ENCODE measurements around the gene CDT1.

The CDT1 gene

DNA sequence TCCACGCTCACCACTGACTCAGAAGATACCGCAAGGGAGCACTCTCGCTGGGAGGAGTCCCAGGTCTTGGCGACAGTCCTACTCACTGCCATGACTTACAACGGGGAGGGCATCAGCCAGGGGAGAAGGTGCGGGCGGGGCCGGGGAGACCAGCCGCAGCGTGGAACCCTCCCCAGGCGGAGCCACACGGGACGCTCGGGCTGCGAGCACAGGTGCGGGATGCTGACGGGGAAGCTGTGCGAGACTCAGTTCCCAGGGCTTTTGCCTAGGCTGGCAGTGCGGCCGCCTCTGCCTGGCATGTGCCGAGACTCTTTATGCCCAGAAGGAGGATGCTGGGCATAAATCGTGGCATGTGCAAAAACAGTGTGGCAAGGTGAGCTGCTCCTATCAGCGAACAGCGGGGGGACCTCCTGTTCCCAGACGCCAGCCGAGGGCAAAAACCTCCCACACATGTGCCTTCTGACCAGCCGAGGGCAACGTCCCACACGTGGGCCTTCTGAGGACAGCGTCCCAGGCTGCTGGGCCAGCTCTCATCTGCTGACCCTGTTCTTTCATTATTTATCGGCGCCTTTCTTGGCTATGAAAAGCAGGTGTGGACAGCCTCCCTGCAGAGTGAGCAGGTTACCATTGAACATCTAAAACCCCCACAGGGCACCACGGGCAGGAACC is 47.1 kb downstream of the CDT1 start:
- Mint-ChIP-seq H3K4me1 (peaks cover 16% of the 10 kb centered on the region), H3K4me3 (no peak overlapping the region), H3K27me3 (no peaks in the 10 kb centered on the region), H3K9me3 (no peaks in the 10 kb centered on the region), H3K36me3 (ENCODE audit: insufficient read depth) (peaks cover 8% of the 10 kb centered on the region), H3K27ac (ENCODE audit: low read depth) (no peak overlapping the region)
- no peak for DNase-seq (ENCODE audit: low spot score in 2 of 2)
- no peak for ATAC-seq (replicated peaks; ENCODE audit: extremely low read depth, poor library complexity, severe bottlenecking)

DNA sequence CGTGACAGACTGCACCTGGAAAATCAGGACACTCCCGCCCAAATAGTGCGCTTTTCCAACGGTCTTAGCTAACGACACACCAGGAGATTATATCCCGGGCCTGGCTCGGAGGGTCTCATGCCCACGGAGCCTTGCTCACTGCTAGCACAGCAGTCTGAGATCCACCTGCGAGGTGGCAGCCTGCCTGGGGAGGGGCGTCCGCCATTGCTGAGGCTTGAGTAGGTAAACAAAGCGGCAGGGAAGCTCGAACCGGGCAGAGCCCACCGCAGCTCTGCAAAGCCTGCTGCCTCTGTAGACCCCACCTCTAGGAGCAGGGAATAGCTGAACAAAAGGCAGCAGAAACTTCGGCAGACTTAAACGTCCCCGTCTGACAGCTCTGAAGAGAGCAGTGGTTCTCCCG is 48.0 kb downstream of the CDT1 start:
- peaks cover 9% of the 10 kb centered on the region for H3K36me3 Mint-ChIP-seq (ENCODE audit: insufficient read depth)
- H3K9me3 Mint-ChIP-seq, result no peaks in the 10 kb centered on the region
- peaks cover 16% of the 10 kb centered on the region for H3K4me1 Mint-ChIP-seq

DNA sequence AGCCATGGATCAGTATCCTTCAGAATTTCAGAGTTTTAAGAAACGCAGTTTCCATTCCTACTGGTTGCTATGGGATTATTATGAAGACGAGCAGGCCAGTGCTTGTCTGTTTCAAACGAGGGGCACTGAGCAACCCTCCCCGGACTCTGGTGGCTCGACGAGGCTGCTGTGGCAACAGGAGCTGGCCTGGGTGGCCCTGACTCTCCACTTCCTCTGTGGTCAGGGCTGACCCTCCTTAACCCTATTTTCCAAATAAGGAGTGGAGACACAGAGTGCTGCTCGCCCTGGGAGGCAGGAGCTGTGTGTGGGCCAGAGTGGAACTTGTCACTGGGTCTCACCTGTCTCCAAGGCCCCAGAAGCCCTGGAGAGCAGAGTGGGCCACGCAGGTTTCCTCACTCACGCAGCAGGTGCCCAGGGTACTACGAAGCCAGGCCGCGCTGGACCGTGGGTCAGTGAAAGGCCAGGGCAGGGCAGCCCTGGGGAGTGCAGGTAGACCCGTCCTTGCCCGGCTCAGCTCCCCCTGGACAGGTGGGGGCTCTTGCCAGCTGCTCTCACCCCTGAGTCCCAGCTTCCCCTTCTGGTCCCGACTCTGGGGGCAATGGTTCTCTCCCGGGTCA is 49.8 kb downstream of the CDT1 start:
- Mint-ChIP-seq H3K4me1 (peaks cover 27% of the 10 kb centered on the region), H3K27me3 (no peaks in the 10 kb centered on the region), H3K4me3 (no peak overlapping the region), H3K36me3 (ENCODE audit: insufficient read depth) (peaks cover 19% of the 10 kb centered on the region), H3K9me3 (no peaks in the 10 kb centered on the region), H3K27ac (ENCODE audit: low read depth) (no peak overlapping the region)
- DNase-seq (ENCODE audit: low spot score in 2 of 2) (no peak), ATAC-seq (replicated peaks; ENCODE audit: extremely low read depth, poor library complexity, severe bottlenecking) (no peak)

More for the DNA sequence above, 48.0 kb downstream of the CDT1 start:
- DNase-seq (ENCODE audit: low spot score in 2 of 2) (no peak), ATAC-seq (replicated peaks; ENCODE audit: extremely low read depth, poor library complexity, severe bottlenecking) (no peak)
- H3K27ac Mint-ChIP-seq (ENCODE audit: low read depth), result no peak overlapping the region
- no peak overlapping the region for H3K4me3 Mint-ChIP-seq
- no peaks in the 10 kb centered on the region for H3K27me3 Mint-ChIP-seq

DNA sequence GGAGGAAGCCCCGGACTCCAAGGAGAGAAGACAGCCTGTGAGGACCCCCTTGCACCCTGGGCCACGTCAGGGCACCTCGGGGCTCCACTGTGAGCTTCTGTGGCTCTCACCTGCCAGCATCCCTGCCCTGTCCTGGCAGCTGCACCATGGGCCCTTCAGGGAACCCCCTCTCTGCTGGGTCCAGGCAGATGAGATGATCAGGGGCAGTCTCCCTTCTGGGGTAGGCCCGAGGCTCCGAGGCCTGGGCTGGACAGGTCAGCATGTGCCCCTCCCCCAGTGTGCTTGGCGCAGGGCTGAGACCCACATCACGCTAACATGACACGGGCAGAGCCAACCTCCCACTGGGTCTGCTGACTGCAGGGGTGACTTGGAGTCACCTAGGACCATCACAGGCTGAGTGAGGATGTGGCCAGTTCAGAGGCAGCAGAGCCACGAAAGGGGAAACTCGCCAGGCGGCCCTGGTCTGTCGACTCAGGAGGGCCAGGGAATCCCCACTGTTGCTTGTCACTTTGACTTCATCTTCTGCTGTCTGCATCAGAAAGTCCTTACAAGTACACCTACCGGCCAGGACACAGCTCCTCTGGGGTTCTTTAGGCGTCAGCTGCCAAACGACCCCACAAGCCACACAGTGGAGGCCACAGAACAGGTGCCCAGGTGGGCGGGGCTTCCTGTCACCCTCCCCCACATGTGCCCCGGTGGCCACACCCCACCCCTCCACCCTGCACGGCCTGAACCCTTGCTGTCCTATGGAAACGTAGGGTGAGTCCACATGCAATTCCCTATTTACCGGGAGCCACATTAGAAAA is 50.9 kb downstream of the CDT1 start:
- peaks cover 30% of the 10 kb centered on the region for H3K4me1 Mint-ChIP-seq
- no peak overlapping the region for H3K27ac Mint-ChIP-seq (ENCODE audit: low read depth)
- peak overlapping the region; percentile 99 for H3K4me3 Mint-ChIP-seq
- ATAC-seq (replicated peaks; ENCODE audit: extremely low read depth, poor library complexity, severe bottlenecking), result peak; percentile 13
- no peaks in the 10 kb centered on the region for H3K9me3 Mint-ChIP-seq
- H3K36me3 Mint-ChIP-seq (ENCODE audit: insufficient read depth), result peaks cover 19% of the 10 kb centered on the region
- no peaks in the 10 kb centered on the region for H3K27me3 Mint-ChIP-seq
- peak in 1 of 2 donors; percentile 18 for DNase-seq (ENCODE audit: low spot score in 2 of 2)

DNA sequence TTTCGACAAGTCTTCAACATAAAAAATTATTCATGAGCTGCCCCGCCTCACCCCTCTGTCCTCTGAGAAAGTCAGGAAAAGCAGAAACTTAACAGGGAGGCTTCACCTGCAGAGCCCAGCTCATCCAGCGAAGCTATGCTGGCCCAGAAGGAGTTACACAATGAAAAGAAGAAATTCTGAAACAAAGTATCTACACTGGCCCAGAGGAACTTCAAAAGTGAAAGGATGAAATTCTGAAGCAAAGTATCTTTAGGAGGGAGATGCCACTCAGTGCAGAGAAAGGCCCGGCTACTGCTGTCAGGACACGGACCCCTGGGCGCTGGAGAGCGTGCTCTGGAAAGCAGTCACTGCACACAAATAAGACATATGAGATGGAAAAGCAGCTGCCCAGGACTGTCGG is 51.6 kb downstream of the CDT1 start:
- Mint-ChIP-seq H3K9me3 (no peaks in the 10 kb centered on the region), H3K36me3 (ENCODE audit: insufficient read depth) (peaks cover 19% of the 10 kb centered on the region), H3K27me3 (no peaks in the 10 kb centered on the region), H3K27ac (ENCODE audit: low read depth) (peak overlapping the region; percentile 66), H3K4me3 (peak overlapping the region; percentile 99), H3K4me1 (peaks cover 30% of the 10 kb centered on the region)
- ATAC-seq (replicated peaks; ENCODE audit: extremely low read depth, poor library complexity, severe bottlenecking) (no peak), DNase-seq (ENCODE audit: low spot score in 2 of 2) (no peak)

DNA sequence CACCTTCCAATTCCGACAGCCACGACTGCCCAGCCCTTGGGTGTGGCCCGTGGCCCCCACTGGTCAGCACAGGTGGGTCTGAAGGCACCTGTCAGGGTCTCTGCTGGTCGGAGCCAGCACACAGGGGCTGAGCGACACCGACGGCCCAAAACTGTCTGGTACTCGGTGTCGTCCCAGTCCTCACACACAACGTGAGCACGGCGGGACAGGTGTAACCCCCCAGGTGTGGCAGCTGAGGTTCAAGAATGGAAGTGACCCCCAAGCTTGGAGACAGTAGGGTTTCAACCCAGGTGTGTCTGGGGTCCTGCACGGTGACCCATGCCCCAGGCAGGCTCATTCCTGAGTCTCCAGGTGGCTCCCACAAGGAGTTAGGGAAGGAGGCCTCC is 52.1 kb downstream of the CDT1 start:
- ATAC-seq (replicated peaks; ENCODE audit: extremely low read depth, poor library complexity, severe bottlenecking), result no peak
- Mint-ChIP-seq H3K9me3 (no peaks in the 10 kb centered on the region), H3K27me3 (no peaks in the 10 kb centered on the region), H3K27ac (ENCODE audit: low read depth) (peak overlapping the region; percentile 66), H3K4me1 (peaks cover 30% of the 10 kb centered on the region), H3K4me3 (peak overlapping the region; percentile 99), H3K36me3 (ENCODE audit: insufficient read depth) (peaks cover 21% of the 10 kb centered on the region)
- no peak for DNase-seq (ENCODE audit: low spot score in 2 of 2)

DNA sequence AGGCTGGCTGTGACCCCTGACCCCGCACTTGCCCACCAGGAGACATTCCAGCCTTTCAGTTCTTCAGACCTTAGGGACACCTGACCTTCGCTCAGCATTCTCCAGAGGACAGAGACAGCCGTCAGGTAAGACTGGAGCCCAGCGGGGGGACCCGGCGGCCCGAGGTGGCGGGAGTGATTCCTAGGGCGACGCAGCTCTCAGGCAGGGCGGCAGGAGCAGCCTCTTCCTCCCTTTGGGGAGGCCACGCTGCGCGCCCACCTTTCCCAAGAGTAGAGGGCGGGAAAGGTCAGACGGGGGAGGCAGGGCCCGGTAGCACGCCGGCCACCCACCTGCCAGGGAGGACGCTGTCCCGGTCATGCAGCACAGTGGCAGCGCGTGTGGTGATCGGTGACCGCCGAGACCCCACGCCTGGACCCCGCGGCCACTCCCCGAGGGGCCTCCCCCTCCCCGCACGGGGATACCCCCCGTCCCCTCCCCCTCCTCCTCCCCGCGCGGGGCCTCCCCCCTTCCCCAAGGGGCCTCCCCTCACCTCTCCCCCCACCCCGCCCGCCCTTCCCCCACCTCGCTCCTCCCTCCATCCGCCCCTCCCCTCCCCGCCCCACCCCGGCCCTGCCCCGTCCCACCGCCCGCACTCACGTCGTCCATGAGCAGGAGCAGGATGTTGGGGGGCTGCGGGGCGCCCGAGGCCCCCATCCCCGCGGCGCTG is 52.7 kb downstream of the CDT1 start:
- Mint-ChIP-seq H3K27ac (ENCODE audit: low read depth) (peak overlapping the region; percentile 94), H3K9me3 (no peaks in the 10 kb centered on the region), H3K36me3 (ENCODE audit: insufficient read depth) (peaks cover 23% of the 10 kb centered on the region), H3K4me1 (peaks cover 30% of the 10 kb centered on the region), H3K4me3 (peak overlapping the region; percentile 99), H3K27me3 (no peaks in the 10 kb centered on the region)
- ATAC-seq (replicated peaks; ENCODE audit: extremely low read depth, poor library complexity, severe bottlenecking) (peak; percentile 50), DNase-seq (ENCODE audit: low spot score in 2 of 2) (no peak)

DNA sequence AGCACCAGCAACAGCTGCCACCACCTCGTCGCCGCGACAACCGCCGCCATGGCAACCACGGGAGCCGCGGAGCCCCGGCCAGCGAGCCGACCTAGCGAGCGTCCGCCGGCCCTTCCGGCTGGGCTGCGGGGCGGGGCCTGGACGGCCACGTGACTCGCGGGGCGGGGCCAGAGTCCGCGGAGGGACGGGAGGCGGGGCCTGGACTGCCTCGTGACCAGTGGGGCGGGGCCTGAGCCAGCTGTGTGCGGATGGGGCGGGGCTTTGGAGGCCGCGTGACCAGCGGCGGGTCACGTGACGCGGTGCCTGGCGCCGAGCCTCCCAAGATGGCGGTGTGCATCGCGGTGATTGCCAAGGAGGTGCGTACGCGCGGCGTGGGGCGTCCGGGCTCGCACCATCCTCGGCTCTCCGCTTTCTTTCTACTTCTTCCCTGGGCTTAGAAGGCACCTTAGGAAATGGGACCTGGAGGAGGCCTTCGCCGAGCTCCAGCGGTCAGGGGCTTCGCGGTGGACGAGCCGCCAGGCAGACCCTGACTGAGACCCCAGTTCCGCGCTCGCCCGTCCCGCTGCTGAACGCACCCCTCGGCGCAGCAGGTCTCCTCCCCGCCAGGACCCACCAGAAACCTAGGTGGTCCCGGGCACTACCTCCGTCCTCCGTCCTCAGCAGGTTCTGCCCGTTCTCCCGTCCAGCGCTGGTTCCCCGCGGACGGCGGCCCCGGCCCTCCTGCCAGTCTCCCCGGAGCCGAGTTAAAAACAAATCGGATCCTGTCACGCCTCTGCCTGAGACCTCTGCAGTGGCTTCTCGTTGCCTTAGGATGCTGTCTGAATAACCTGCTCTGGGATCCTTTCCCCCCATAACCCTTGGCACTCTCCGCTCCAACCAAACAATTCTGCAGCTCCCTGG is 53.5 kb downstream of the CDT1 start, which contains the start of the genes GALNS and TRAPPC2L:
GALNS (minus strand) TSS at position 120 of the 900 bp plus-strand sequence; CDS start at position 50, 70 bp downstream.
TRAPPC2L (plus strand) TSS at position 300 of the 900 bp plus-strand sequence; CDS start at position 324, 24 bp downstream.
- peak; percentile 97 to 98 for DNase-seq (ENCODE audit: low spot score in 2 of 2)
- ATAC-seq (replicated peaks; ENCODE audit: extremely low read depth, poor library complexity, severe bottlenecking), result peak; percentile 85
- Mint-ChIP-seq H3K4me3 (peak within 1 kb of the TSS; percentile 99), H3K36me3 (ENCODE audit: insufficient read depth) (peaks cover 25% of the 10 kb centered on the region), H3K27me3 (no peaks in the 10 kb centered on the region), H3K4me1 (peaks cover 28% of the 10 kb centered on the region), H3K9me3 (no peaks in the 10 kb centered on the region), H3K27ac (ENCODE audit: low read depth) (peak within 1 kb of the TSS; percentile 94)

DNA sequence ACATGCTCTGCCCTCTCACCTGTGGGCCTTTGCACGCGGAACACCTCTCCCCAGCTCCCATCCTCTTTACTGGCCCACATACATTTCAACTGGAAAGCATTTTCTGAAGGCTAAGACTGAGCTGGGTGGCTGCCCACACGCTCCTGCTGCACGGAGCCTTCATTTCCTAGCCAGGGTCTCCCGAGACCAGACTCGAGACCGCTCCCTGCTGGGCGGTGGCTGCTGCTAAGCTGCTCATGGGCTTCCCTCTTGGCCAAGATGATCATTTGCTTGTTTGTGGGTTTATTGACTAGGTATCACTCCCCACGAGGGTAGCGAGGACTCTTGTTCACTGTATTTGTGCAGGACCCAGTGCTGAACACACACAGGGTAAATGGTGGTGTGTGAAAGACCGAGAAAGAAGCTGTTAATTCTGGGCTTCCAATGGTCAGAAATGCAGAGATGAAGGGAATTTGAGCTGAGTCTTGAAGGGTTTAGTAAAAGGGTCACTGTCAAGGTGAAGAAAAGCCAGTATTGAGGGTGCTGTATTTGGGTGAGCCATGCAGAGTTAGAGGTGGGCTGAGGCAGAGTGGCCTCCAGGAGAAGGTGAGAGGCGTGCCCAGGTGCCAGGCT is 54.2 kb downstream of the CDT1 start:
- Mint-ChIP-seq H3K27ac (ENCODE audit: low read depth) (peak overlapping the region; percentile 94), H3K27me3 (no peaks in the 10 kb centered on the region), H3K9me3 (no peaks in the 10 kb centered on the region), H3K4me3 (peak overlapping the region; percentile 99), H3K4me1 (peaks cover 21% of the 10 kb centered on the region), H3K36me3 (ENCODE audit: insufficient read depth) (peaks cover 26% of the 10 kb centered on the region)
- peak; percentile 54 for ATAC-seq (replicated peaks; ENCODE audit: extremely low read depth, poor library complexity, severe bottlenecking)
- DNase-seq (ENCODE audit: low spot score in 2 of 2), result peak; percentile 45 to 54

Measured in central memory CD8-positive, alpha-beta T cell (primary cell).